SK-N-SH treated with all-trans-retinoic acid at 6 μM for 48 hours (cell line): ENCODE results near the gene HYAL4.
A peak's percentile ranks its signal among the peaks of the same experiment; 100 is the strongest.

Source experiments
- ATAC-seq: fragments of 200-7000 bp; cut with Tn5 transposase; 3 replicates; pipeline ENCODE4 v1.9.1; 2020; ENCODE audit warnings: mild to moderate bottlenecking, moderate library complexity
- ARNTL ChIP-seq: fragments of 450-650 bp; formaldehyde crosslinking; IDR thresholded peaks from 2 replicates; pipeline ENCODE4 v1.5.0; 2020; ENCODE audit warnings: low read depth, mild to moderate bottlenecking, moderate library complexity, borderline replicate concordance
- BACH2 ChIP-seq: fragments of 250-450 bp; sonication (Bioruptor Pico); IDR thresholded peaks from 2 replicates; pipeline ENCODE4 v1.9.0; 2021; ENCODE audit warnings: mild to moderate bottlenecking, borderline replicate concordance
- CSDC2 ChIP-seq: fragments of 250-450 bp; sonication (Bioruptor Pico); IDR thresholded peaks from 2 replicates; pipeline ENCODE4 v1.5.0; 2020; ENCODE audit warnings: mild to moderate bottlenecking, moderate library complexity
- ESRRG ChIP-seq: fragments of 250-450 bp; sonication (Bioruptor Pico); IDR thresholded peaks from 2 replicates; pipeline ENCODE4 v1.6.1; 2021; ENCODE audit warnings: mild to moderate bottlenecking
- GLIS3 ChIP-seq: fragments of 250-450 bp; sonication (Bioruptor Pico); IDR thresholded peaks from 2 replicates; pipeline ENCODE4 v1.5.0; 2020; ENCODE audit warnings: mild to moderate bottlenecking, moderate library complexity
- ISL1 ChIP-seq: fragments of 250-450 bp; sonication (Bioruptor Pico); IDR thresholded peaks from 2 replicates; pipeline ENCODE4 v2.1.2; 2022; ENCODE audit warnings: mild to moderate bottlenecking, moderate library complexity
- OSR1 ChIP-seq: fragments of 250-450 bp; sonication (Bioruptor Pico); IDR thresholded peaks from 2 replicates; pipeline ENCODE4 v1.8.0; 2022; ENCODE audit warnings: moderate library complexity, mild to moderate bottlenecking, inconsistent platforms
- RARB ChIP-seq: fragments of 250-450 bp; sonication (Bioruptor Pico); IDR thresholded peaks from 2 replicates; pipeline ENCODE4 v1.8.0; 2021; ENCODE audit warnings: mild to moderate bottlenecking, moderate library complexity
- SNAI2 ChIP-seq: fragments of 250-450 bp; sonication (Bioruptor Pico); IDR thresholded peaks from 2 replicates; pipeline ENCODE4 v1.5.0; 2020; ENCODE audit warnings: mild to moderate bottlenecking, moderate library complexity
- TOX ChIP-seq: fragments of 250-450 bp; sonication (Bioruptor Pico); IDR thresholded peaks from 2 replicates; pipeline ENCODE4 v1.8.0; 2021; ENCODE audit warnings: mild to moderate bottlenecking, moderate library complexity, borderline replicate concordance
- ZC3H10 ChIP-seq: fragments of 250-450 bp; sonication (Bioruptor Pico); IDR thresholded peaks from 2 replicates; pipeline ENCODE4 v1.5.1; 2021; ENCODE audit warnings: mild to moderate bottlenecking, moderate library complexity
- ZFP3 ChIP-seq: fragments of 250-450 bp; sonication (Bioruptor Pico); IDR thresholded peaks from 2 replicates; pipeline ENCODE4 v1.5.0; 2020; ENCODE audit warnings: mild to moderate bottlenecking, moderate library complexity
- ZFP30 ChIP-seq: fragments of 450-650 bp; formaldehyde crosslinking; IDR thresholded peaks from 2 replicates; pipeline ENCODE4 v1.5.0; 2022; ENCODE audit warnings: mild to moderate bottlenecking, moderate library complexity
- ZNF565 ChIP-seq: fragments of 450-650 bp; formaldehyde crosslinking; conservative IDR thresholded peaks from 2 replicates; pipeline ENCODE4 v1.5.0; 2020; ENCODE audit warnings: low read depth, mild to moderate bottlenecking, moderate library complexity
- ZNF70 ChIP-seq: fragments of 450-650 bp; formaldehyde crosslinking; IDR thresholded peaks from 2 replicates; pipeline ENCODE4 v1.5.0; 2020; ENCODE audit warnings: mild to moderate bottlenecking, moderate library complexity
- ZNF8 ChIP-seq: fragments of 450-650 bp; formaldehyde crosslinking; IDR thresholded peaks from 2 replicates; pipeline ENCODE4 v1.5.0; 2020; ENCODE audit warnings: mild to moderate bottlenecking, moderate library complexity
- TF ChIP-seq, protein P1 (sequence below): fragments of 250-450 bp; sonication (Bioruptor Pico); IDR thresholded peaks from 2 replicates; pipeline ENCODE4 v1.8.0; 2020; ENCODE audit warnings: mild to moderate bottlenecking, moderate library complexity, borderline replicate concordance
- TF ChIP-seq, protein P2 (sequence below): fragments of 250-450 bp; sonication (Bioruptor Pico); IDR thresholded peaks from 2 replicates; pipeline ENCODE4 v1.8.0; 2021; ENCODE audit warnings: low read depth, mild to moderate bottlenecking, moderate library complexity, borderline replicate concordance
- TF ChIP-seq, protein P3 (sequence below): fragments of 250-450 bp; sonication (Bioruptor Pico); IDR thresholded peaks from 2 replicates; pipeline ENCODE4 v1.5.1; 2020; ENCODE audit warnings: low read depth, mild to moderate bottlenecking, moderate library complexity
- TF ChIP-seq, protein P4 (sequence below): fragments of 250-450 bp; sonication (Bioruptor Pico); IDR thresholded peaks from 2 replicates; pipeline ENCODE4 v1.5.1; 2021; ENCODE audit warnings: mild to moderate bottlenecking, moderate library complexity
- TF ChIP-seq, protein P5 (sequence below): fragments of 250-450 bp; sonication (Bioruptor Pico); IDR thresholded peaks from 2 replicates; pipeline ENCODE4 v1.5.0; 2020; ENCODE audit warnings: mild to moderate bottlenecking, moderate library complexity

The HYAL4 gene

DNA sequence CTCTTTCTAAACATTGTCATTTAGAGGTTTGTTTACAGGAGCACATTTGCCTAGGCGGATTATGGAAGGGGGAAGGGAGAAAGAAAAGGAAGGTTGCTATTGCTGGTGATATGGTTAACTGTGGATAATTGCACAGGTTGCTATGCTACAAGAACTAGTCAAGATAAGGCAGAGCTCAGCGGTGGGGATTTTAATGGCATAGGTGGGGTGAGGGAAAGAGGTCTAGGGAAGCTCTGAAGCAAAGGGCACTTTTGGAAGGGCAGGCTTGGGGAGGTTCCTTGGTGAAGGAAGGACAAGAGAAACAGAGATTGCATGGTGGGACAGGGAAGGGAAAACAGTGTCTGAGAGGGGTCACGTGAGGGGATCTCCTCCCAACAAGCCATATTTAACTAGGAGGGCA is 19.5 kb downstream of the HYAL4 start (continued):
- TF ChIP-seq, protein P1, sequence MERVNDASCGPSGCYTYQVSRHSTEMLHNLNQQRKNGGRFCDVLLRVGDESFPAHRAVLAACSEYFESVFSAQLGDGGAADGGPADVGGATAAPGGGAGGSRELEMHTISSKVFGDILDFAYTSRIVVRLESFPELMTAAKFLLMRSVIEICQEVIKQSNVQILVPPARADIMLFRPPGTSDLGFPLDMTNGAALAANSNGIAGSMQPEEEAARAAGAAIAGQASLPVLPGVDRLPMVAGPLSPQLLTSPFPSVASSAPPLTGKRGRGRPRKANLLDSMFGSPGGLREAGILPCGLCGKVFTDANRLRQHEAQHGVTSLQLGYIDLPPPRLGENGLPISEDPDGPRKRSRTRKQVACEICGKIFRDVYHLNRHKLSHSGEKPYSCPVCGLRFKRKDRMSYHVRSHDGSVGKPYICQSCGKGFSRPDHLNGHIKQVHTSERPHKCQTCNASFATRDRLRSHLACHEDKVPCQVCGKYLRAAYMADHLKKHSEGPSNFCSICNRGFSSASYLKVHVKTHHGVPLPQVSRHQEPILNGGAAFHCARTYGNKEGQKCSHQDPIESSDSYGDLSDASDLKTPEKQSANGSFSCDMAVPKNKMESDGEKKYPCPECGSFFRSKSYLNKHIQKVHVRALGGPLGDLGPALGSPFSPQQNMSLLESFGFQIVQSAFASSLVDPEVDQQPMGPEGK (CRISPR knock-in tag) = no peak
- no peak for TF ChIP-seq ZNF565
- TF ChIP-seq, protein P2, sequence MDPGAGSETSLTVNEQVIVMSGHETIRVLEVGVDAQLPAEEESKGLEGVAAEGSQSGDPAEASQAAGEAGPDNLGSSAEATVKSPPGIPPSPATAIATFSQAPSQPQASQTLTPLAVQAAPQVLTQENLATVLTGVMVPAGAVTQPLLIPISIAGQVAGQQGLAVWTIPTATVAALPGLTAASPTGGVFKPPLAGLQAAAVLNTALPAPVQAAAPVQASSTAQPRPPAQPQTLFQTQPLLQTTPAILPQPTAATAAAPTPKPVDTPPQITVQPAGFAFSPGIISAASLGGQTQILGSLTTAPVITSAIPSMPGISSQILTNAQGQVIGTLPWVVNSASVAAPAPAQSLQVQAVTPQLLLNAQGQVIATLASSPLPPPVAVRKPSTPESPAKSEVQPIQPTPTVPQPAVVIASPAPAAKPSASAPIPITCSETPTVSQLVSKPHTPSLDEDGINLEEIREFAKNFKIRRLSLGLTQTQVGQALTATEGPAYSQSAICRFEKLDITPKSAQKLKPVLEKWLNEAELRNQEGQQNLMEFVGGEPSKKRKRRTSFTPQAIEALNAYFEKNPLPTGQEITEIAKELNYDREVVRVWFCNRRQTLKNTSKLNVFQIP = no peak
- no peak for TF ChIP-seq ZNF70 (CRISPR knock-in tag)
- no peak for TF ChIP-seq OSR1 (CRISPR knock-in tag)

DNA sequence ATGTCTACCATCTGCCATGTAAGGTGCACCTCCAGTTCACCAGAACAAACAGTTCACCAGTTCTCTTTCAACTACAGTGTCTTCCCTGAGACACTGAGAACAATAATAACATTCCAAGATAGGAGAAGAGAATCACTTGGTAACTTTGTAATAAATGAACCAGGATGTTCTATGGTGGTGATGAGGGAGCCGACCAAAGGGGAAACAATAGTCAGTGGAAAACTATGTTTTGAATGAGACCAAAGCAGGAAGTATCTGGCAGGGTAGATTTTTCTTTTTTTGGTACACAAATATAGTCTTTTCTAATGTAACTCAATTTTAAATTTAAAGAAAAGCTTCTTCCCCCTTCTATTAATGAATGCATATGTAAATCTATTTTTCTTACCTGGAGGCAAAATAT is 20.0 kb downstream of the HYAL4 start:
- TF ChIP-seq TOX (no peak), ZFP30 (no peak), ZC3H10 (CRISPR knock-in tag) (no peak), SNAI2 (CRISPR knock-in tag) (no peak), OSR1 (CRISPR knock-in tag) (no peak), ZFP3 (CRISPR knock-in tag) (no peak), RARB (no peak)
- TF ChIP-seq, protein P1 (CRISPR knock-in tag) = no peak
- TF ChIP-seq, all 23 proteins: peak for 0
- ATAC-seq = no peak

DNA sequence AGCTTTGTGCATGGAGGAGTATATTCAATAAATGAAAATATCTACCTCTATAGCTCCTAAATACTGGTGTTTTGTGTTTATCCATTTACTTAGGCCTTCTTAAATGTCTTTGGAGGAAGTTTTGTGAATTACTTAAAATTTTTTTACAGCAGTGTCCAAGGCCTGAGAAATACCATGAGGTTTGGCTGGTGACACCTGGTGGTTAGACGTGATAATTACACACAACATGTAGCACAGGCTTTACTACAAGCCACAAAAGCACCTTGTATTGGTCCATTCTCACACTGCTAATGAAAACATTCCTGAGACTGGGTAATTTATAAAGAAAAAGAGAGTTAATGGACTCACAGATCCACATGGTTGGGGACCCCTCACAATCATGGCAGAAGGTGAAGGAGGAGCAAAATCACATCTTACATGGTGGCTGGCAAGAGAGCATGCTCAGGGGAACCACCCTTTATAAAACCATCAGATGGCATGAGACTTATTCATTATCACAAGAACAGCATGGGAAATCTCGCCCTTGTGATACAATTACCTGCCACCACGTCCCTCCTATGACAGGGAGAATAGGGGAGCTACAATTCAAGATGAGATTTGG is 20.6 kb downstream of the HYAL4 start:
- peak; percentile 98 for ATAC-seq
- TF ChIP-seq CSDC2 (CRISPR knock-in tag) (no peak), ZNF70 (CRISPR knock-in tag) (no peak), ZNF565 (no peak), OSR1 (CRISPR knock-in tag) (no peak), ESRRG (no peak), BACH2 (CRISPR knock-in tag) (no peak), GLIS3 (CRISPR knock-in tag) (no peak), ISL1 (CRISPR knock-in tag) (no peak), ZFP3 (CRISPR knock-in tag) (no peak), ARNTL (CRISPR knock-in tag) (no peak), SNAI2 (CRISPR knock-in tag) (no peak), TOX (no peak), RARB (no peak), ZNF8 (no peak), ZFP30 (no peak)
- TF ChIP-seq, protein P3, sequence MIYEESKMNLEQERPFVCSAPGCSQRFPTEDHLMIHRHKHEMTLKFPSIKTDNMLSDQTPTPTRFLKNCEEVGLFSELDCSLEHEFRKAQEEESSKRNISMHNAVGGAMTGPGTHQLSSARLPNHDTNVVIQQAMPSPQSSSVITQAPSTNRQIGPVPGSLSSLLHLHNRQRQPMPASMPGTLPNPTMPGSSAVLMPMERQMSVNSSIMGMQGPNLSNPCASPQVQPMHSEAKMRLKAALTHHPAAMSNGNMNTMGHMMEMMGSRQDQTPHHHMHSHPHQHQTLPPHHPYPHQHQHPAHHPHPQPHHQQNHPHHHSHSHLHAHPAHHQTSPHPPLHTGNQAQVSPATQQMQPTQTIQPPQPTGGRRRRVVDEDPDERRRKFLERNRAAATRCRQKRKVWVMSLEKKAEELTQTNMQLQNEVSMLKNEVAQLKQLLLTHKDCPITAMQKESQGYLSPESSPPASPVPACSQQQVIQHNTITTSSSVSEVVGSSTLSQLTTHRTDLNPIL = no peak
- TF ChIP-seq, protein P4, sequence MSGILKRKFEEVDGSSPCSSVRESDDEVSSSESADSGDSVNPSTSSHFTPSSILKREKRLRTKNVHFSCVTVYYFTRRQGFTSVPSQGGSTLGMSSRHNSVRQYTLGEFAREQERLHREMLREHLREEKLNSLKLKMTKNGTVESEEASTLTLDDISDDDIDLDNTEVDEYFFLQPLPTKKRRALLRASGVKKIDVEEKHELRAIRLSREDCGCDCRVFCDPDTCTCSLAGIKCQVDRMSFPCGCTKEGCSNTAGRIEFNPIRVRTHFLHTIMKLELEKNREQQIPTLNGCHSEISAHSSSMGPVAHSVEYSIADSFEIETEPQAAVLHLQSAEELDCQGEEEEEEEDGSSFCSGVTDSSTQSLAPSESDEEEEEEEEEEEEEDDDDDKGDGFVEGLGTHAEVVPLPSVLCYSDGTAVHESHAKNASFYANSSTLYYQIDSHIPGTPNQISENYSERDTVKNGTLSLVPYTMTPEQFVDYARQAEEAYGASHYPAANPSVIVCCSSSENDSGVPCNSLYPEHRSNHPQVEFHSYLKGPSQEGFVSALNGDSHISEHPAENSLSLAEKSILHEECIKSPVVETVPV (CRISPR knock-in tag) = no peak
- TF ChIP-seq, protein P2 = no peak
- TF ChIP-seq, protein P5, sequence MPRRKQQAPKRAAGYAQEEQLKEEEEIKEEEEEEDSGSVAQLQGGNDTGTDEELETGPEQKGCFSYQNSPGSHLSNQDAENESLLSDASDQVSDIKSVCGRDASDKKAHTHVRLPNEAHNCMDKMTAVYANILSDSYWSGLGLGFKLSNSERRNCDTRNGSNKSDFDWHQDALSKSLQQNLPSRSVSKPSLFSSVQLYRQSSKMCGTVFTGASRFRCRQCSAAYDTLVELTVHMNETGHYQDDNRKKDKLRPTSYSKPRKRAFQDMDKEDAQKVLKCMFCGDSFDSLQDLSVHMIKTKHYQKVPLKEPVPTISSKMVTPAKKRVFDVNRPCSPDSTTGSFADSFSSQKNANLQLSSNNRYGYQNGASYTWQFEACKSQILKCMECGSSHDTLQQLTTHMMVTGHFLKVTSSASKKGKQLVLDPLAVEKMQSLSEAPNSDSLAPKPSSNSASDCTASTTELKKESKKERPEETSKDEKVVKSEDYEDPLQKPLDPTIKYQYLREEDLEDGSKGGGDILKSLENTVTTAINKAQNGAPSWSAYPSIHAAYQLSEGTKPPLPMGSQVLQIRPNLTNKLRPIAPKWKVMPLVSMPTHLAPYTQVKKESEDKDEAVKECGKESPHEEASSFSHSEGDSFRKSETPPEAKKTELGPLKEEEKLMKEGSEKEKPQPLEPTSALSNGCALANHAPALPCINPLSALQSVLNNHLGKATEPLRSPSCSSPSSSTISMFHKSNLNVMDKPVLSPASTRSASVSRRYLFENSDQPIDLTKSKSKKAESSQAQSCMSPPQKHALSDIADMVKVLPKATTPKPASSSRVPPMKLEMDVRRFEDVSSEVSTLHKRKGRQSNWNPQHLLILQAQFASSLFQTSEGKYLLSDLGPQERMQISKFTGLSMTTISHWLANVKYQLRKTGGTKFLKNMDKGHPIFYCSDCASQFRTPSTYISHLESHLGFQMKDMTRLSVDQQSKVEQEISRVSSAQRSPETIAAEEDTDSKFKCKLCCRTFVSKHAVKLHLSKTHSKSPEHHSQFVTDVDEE (CRISPR knock-in tag) = no peak
